Measurements from ENCODE around the gene CYP27C1.
"Not testable (repeated sequence)": the region's sequence is repeated elsewhere in the genome, so short reads cannot be mapped to it uniquely, and the experiment has no call there.

Gene CYP27C1

GRCh38 chr2:127224135-127224534, 4.0 kb upstream of the CYP27C1 start:
- DNase-seq (ENCODE audit: low read depth in 2 of 2) = not testable (repeated sequence)

GRCh38 chr2:127220768-127221527, 849 bp upstream of the CYP27C1 start:
- DNase-seq (ENCODE audit: low read depth in 2 of 2) = no peak

- DNase-seq (ENCODE audit: low read depth in 2 of 2) = no peak
Observed at GRCh38 chr2:127219171-127220070, 678 bp downstream of the CYP27C1 start.

GRCh38 chr2:127218812-127219170, 1.3 kb downstream of the CYP27C1 start:
- no peak for DNase-seq (ENCODE audit: low read depth in 2 of 2)

- DNase-seq (ENCODE audit: low read depth in 2 of 2) = no peak
Observed at GRCh38 chr2:127217470-127218325, 2.4 kb downstream of the CYP27C1 start.

- no peak for DNase-seq (ENCODE audit: low read depth in 2 of 2)
Observed at GRCh38 chr2:127216593-127216992, 3.5 kb downstream of the CYP27C1 start.

- no peak for DNase-seq (ENCODE audit: low read depth in 2 of 2)
Observed at GRCh38 chr2:127216095-127216494, 4.0 kb downstream of the CYP27C1 start.

- not testable (repeated sequence) for DNase-seq (ENCODE audit: low read depth in 2 of 2)
Observed at GRCh38 chr2:127214201-127214600, 5.9 kb downstream of the CYP27C1 start.

- DNase-seq (ENCODE audit: low read depth in 2 of 2) = no peak
Observed at GRCh38 chr2:127208313-127208712, 11.8 kb downstream of the CYP27C1 start.

GRCh38 chr2:127205218-127206125, 14.6 kb downstream of the CYP27C1 start:
- no peak for DNase-seq (ENCODE audit: low read depth in 2 of 2)

GRCh38 chr2:127201452-127201851, 18.6 kb downstream of the CYP27C1 start:
- DNase-seq (ENCODE audit: low read depth in 2 of 2) = no peak

GRCh38 chr2:127200962-127201361, 19.1 kb downstream of the CYP27C1 start:
- DNase-seq (ENCODE audit: low read depth in 2 of 2) = no peak

- no peak for DNase-seq (ENCODE audit: low read depth in 2 of 2)
Observed at GRCh38 chr2:127199223-127199622, 20.9 kb downstream of the CYP27C1 start.

- peak; percentile 6 to 20 for DNase-seq (ENCODE audit: low read depth in 2 of 2)
Observed at GRCh38 chr2:127197475-127198385, 22.4 kb downstream of the CYP27C1 start.

- no peak for DNase-seq (ENCODE audit: low read depth in 2 of 2)
Observed at GRCh38 chr2:127196998-127197397, 23.1 kb downstream of the CYP27C1 start.

- no peak for DNase-seq (ENCODE audit: low read depth in 2 of 2)
Observed at GRCh38 chr2:127196549-127196948, 23.6 kb downstream of the CYP27C1 start.

GRCh38 chr2:127195140-127196074, 24.7 kb downstream of the CYP27C1 start:
- DNase-seq (ENCODE audit: low read depth in 2 of 2) = no peak

- DNase-seq (ENCODE audit: low read depth in 2 of 2) = no peak
Observed at GRCh38 chr2:127194447-127194846, 25.7 kb downstream of the CYP27C1 start.

- DNase-seq (ENCODE audit: low read depth in 2 of 2) = no peak
Observed at GRCh38 chr2:127193967-127194280, 26.2 kb downstream of the CYP27C1 start.
